ENCODE measurements around the gene SMG9.

The SMG9 gene

GRCh38 chr19:43797556-43797955 is 42.8 kb upstream of the SMG9 start:
- TF ChIP-seq NFRKB (IDR thresholded peaks at IDR 0.05) (no peak), TARDBP (IDR thresholded peaks at IDR 0.05) (no peak), BHLHE40 (IDR thresholded peaks at IDR 0.05; ENCODE audit: borderline replicate concordance) (no peak)
- no peak for DNase-seq (ENCODE audit: extremely low spot score)
- ChIA-PET CTCF (interaction anchor here (1.1 kb wide), 1 partner anchor 12 kb away, joined by 3 read pairs; no protein-coding TSS in a partner anchor), POLR2A (no interaction called here)

GRCh38 chr19:43797118-43797517 is 42.4 kb upstream of the SMG9 start:
- no peak for TF ChIP-seq CTBP1 (IDR thresholded peaks at IDR 0.05; ENCODE audit: borderline replicate concordance)
- TF ChIP-seq TARDBP (IDR thresholded peaks at IDR 0.05), result no peak
- TF ChIP-seq L3MBTL2 (conservative IDR thresholded peaks at IDR 0.05), result no peak
- TF ChIP-seq FOXK2 (IDR thresholded peaks at IDR 0.05), result no peak
- no peak for DNase-seq (ENCODE audit: extremely low spot score)
- CTCF ChIA-PET, result interaction anchor here (1.1 kb wide), 1 partner anchor 12 kb away, joined by 3 read pairs; no protein-coding TSS in a partner anchor
- POLR2A ChIA-PET, result no interaction called here

- POLR2A ChIA-PET, result no interaction called here
- no peak for TF ChIP-seq L3MBTL2 (conservative IDR thresholded peaks at IDR 0.05)
- TF ChIP-seq ELF4 (IDR thresholded peaks at IDR 0.05), result no peak
- no peak for TF ChIP-seq SP1 (IDR thresholded peaks at IDR 0.05)
- no peak for TF ChIP-seq ZNF384 (IDR thresholded peaks at IDR 0.05)
- no peak for TF ChIP-seq FOXK2 (IDR thresholded peaks at IDR 0.05)
- TF ChIP-seq PKNOX1 (IDR thresholded peaks at IDR 0.05), result no peak
- TF ChIP-seq HDGF (IDR thresholded peaks at IDR 0.05; ENCODE audit: borderline replicate concordance), result no peak
- TF ChIP-seq BHLHE40 (IDR thresholded peaks at IDR 0.05; ENCODE audit: borderline replicate concordance), result no peak
- TF ChIP-seq SUZ12 (IDR thresholded peaks at IDR 0.05), result no peak
- no peak for TF ChIP-seq NFRKB (IDR thresholded peaks at IDR 0.05)
- no peak for TF ChIP-seq TARDBP (IDR thresholded peaks at IDR 0.05)
- TF ChIP-seq LEF1 (IDR thresholded peaks at IDR 0.05; ENCODE audit: borderline replicate concordance), result no peak
- TF ChIP-seq FOXM1 (IDR thresholded peaks at IDR 0.05; ENCODE audit: borderline replicate concordance), result no peak
- no peak for TF ChIP-seq FOXA1 (IDR thresholded peaks at IDR 0.05)
- TF ChIP-seq ARNT (IDR thresholded peaks at IDR 0.05), result no peak
- no peak for DNase-seq (ENCODE audit: extremely low spot score)
- CTCF ChIA-PET, result interaction anchor here (1.3 kb wide), 1 partner anchor 24 kb away, joined by 4 read pairs; no protein-coding TSS in a partner anchor
These were observed 35.8 kb upstream of the SMG9 start for GRCh38 chr19:43790587-43790986.

- CTCF ChIA-PET, result interaction anchor here (1.3 kb wide), 1 partner anchor 23 kb away, joined by 4 read pairs; no protein-coding TSS in a partner anchor
- TF ChIP-seq LEF1 (IDR thresholded peaks at IDR 0.05; ENCODE audit: borderline replicate concordance) (no peak), FOXK2 (IDR thresholded peaks at IDR 0.05) (no peak), SP1 (IDR thresholded peaks at IDR 0.05) (no peak), NFRKB (IDR thresholded peaks at IDR 0.05) (no peak), FOXA1 (IDR thresholded peaks at IDR 0.05) (no peak), HDGF (IDR thresholded peaks at IDR 0.05; ENCODE audit: borderline replicate concordance) (no peak), BHLHE40 (IDR thresholded peaks at IDR 0.05; ENCODE audit: borderline replicate concordance) (no peak), ZNF384 (IDR thresholded peaks at IDR 0.05) (no peak), TARDBP (IDR thresholded peaks at IDR 0.05) (no peak), SUZ12 (IDR thresholded peaks at IDR 0.05) (no peak), PKNOX1 (IDR thresholded peaks at IDR 0.05) (no peak), L3MBTL2 (conservative IDR thresholded peaks at IDR 0.05) (no peak), ARNT (IDR thresholded peaks at IDR 0.05) (no peak), ELF4 (IDR thresholded peaks at IDR 0.05) (no peak), FOXM1 (IDR thresholded peaks at IDR 0.05; ENCODE audit: borderline replicate concordance) (no peak), CTBP1 (IDR thresholded peaks at IDR 0.05; ENCODE audit: borderline replicate concordance) (no peak)
- no peak for DNase-seq (ENCODE audit: extremely low spot score)
- POLR2A ChIA-PET, result no interaction called here
These were observed 34.3 kb upstream of the SMG9 start for GRCh38 chr19:43789029-43789428.

- DNase-seq (ENCODE audit: extremely low spot score), result no peak
- ChIA-PET POLR2A (no interaction called here), CTCF (no interaction called here)
- TF ChIP-seq NFRKB (IDR thresholded peaks at IDR 0.05), result no peak
- TF ChIP-seq SUZ12 (IDR thresholded peaks at IDR 0.05), result no peak
- TF ChIP-seq PKNOX1 (IDR thresholded peaks at IDR 0.05), result no peak
- TF ChIP-seq LEF1 (IDR thresholded peaks at IDR 0.05; ENCODE audit: borderline replicate concordance), result no peak
- TF ChIP-seq SP1 (IDR thresholded peaks at IDR 0.05), result no peak
- TF ChIP-seq FOXM1 (IDR thresholded peaks at IDR 0.05; ENCODE audit: borderline replicate concordance), result no peak
- no peak for TF ChIP-seq CTBP1 (IDR thresholded peaks at IDR 0.05; ENCODE audit: borderline replicate concordance)
- TF ChIP-seq L3MBTL2 (conservative IDR thresholded peaks at IDR 0.05), result no peak
- TF ChIP-seq BHLHE40 (IDR thresholded peaks at IDR 0.05; ENCODE audit: borderline replicate concordance), result no peak
- TF ChIP-seq ARNT (IDR thresholded peaks at IDR 0.05), result no peak
- TF ChIP-seq FOXA1 (IDR thresholded peaks at IDR 0.05), result no peak
- no peak for TF ChIP-seq HDGF (IDR thresholded peaks at IDR 0.05; ENCODE audit: borderline replicate concordance)
- TF ChIP-seq ZNF384 (IDR thresholded peaks at IDR 0.05), result no peak
- no peak for TF ChIP-seq TARDBP (IDR thresholded peaks at IDR 0.05)
- no peak for TF ChIP-seq FOXK2 (IDR thresholded peaks at IDR 0.05)
- TF ChIP-seq ELF4 (IDR thresholded peaks at IDR 0.05), result no peak
These were observed 31.9 kb upstream of the SMG9 start for GRCh38 chr19:43786665-43787064.

GRCh38 chr19:43784981-43785808 is 30.4 kb upstream of the SMG9 start:
- POLR2A ChIA-PET, result no interaction called here
- TF ChIP-seq PKNOX1 (IDR thresholded peaks at IDR 0.05) (no peak), CTBP1 (IDR thresholded peaks at IDR 0.05; ENCODE audit: borderline replicate concordance) (no peak), ZNF384 (IDR thresholded peaks at IDR 0.05) (no peak), FOXK2 (IDR thresholded peaks at IDR 0.05) (no peak), FOXA1 (IDR thresholded peaks at IDR 0.05) (no peak), ARNT (IDR thresholded peaks at IDR 0.05) (no peak), NFRKB (IDR thresholded peaks at IDR 0.05) (no peak), FOXM1 (IDR thresholded peaks at IDR 0.05; ENCODE audit: borderline replicate concordance) (no peak), LEF1 (IDR thresholded peaks at IDR 0.05; ENCODE audit: borderline replicate concordance) (no peak), TARDBP (IDR thresholded peaks at IDR 0.05) (no peak), BHLHE40 (IDR thresholded peaks at IDR 0.05; ENCODE audit: borderline replicate concordance) (no peak), HDGF (IDR thresholded peaks at IDR 0.05; ENCODE audit: borderline replicate concordance) (no peak)
- CTCF ChIA-PET, result interaction anchor here (0.6 to 1.9 kb wide), 4 partner anchors 12 to 117 kb away, joined by 3 to 9 read pairs (median 4); partner anchors contain the start of gene LYPD5
- DNase-seq (ENCODE audit: extremely low spot score), result peak; percentile 76

All from HEK293T (cell line).